GM10248 (cell line): Measurements from ENCODE around the gene TTC9.

Experiments used
- CTCF ChIA-PET: fragments of 300-600 bp; sonication (Branson Sonifier 250); formaldehyde crosslinking; extraction: SDS; loops from one replicate; lab custom pipeline; 2021; ENCODE audit warnings: antibody characterized with exemption; lab: Yijun Ruan, JAX
- POLR2A ChIA-PET: fragments of 350-650 bp; sonication (Branson Sonifier 250); formaldehyde crosslinking; extraction: SDS; loops from one replicate; lab custom pipeline; 2020; ENCODE audit warnings: antibody characterized with exemption; lab: Yijun Ruan, JAX
- DNase-seq: peaks from one replicate; pipeline ENCODE4 v3.0.0; 2012; ENCODE audit errors: extremely low spot score
- CTCF ChIP-seq: IDR thresholded peaks from 2 replicates; pipeline ENCODE4 v1.5.1; 2012; ENCODE audit warnings: mild to moderate bottlenecking, low read depth; ENCODE audit errors: extremely low read depth, missing control alignments, control extremely low read depth

The TTC9 gene

DNA sequence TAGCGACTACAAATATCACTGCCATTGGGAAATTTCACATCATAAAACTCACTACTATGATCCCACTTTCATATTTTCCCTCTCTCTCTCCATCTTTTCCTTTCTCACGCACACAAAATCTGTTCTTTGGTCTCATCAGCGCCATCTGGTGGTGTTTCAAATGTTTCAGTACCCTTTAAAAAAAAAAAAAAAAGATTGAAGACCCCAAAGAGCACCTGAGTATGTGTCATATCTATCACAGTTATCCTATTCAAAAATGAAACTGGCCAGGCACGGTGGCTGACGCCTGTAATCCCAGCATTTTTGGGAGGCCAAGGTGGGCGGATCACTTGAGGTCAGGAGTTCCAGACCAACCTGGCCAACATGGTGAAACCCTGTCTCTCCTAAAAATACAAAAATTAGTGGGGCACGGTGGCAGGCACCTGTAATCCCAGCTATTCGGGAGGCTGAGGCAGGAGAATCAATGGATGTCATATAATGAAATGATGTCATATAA, 72.4 kb downstream of the TTC9 start:
- ChIA-PET POLR2A (no interaction called here), CTCF (interaction anchor here (0.8 to 6.0 kb wide), 26 partner anchors 8 to 114 kb away, joined by 3 to 43 read pairs (median 4); partner anchors contain the start of genes MAP3K9 and TTC9)
- DNase-seq: peak; percentile 38
- peak; percentile 54 for TF ChIP-seq CTCF

DNA sequence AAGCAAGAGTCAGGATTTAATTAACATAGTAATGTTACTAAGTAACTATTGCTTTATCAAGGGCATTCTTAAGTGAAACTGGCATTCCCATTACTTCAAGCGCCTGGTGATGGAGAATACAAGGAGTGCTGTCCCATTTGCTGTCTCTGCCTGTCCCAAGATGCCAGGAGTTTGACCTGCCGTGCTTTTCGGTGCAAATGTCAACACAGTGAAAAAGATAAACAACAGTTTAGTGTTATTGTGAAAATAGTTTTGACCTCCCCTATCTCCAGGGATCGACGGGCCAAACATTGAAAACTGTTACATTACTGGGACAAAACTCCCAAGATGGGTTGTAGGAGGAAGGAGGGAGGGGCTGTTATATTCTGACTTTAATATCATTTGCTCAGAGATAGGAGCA, 74.8 kb downstream of the TTC9 start:
- no peak for TF ChIP-seq CTCF
- POLR2A ChIA-PET: no interaction called here
- no peak for DNase-seq
- CTCF ChIA-PET: interaction anchor here (6.0 kb wide), 1 partner anchor 94 kb away, joined by 43 read pairs; no protein-coding TSS in a partner anchor

- no peak for DNase-seq
- CTCF ChIA-PET: interaction anchor here (6.0 kb wide), 1 partner anchor 95 kb away, joined by 43 read pairs; no protein-coding TSS in a partner anchor
- TF ChIP-seq CTCF: no peak
- POLR2A ChIA-PET: no interaction called here
Observed at GRCh38 chr14:70716958-70717357, 75.2 kb downstream of the TTC9 start.

DNA sequence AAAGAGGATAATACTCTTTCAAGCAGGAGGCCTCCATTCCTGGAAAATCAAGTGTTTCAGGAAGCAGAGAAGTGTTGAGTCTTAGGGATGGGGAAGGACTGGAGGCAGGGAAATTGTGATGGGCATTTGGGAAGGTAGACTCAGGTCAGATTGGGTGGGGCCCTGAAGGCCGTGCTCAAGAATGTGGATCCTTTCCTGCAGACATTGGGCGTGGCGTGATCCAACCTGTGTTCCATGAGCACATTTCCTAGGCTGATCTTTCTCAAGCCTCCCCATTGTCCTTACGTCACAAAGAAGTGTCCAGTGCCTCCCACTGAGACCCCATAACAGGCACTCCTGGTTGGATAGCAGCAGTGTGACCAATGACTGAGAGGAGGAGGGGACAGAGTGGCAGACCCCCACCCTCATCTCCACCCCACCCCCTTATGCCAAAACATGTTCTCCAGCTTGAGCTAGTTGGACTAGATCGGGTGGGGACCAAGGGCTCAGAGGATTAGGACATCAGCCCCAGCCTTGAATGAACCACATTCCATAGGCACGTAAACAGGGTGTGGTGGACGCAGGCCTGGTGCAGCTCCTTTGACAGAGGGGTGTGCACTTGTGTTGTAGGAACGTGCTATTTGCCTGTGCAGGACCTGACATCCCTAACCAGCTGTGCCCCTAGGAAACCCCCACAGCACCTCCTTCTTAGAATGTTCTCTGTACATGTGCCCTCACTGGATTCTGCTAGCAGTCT, 76.8 kb downstream of the TTC9 start:
- ChIA-PET POLR2A (no interaction called here), CTCF (interaction anchor here (1.0 kb wide), 1 partner anchor 97 kb away, joined by 3 read pairs; no protein-coding TSS in a partner anchor)
- no peak for TF ChIP-seq CTCF

GRCh38 chr14:70721542-70721941, 79.8 kb downstream of the TTC9 start:
- DNase-seq: no peak
- ChIA-PET CTCF (interaction anchor here (0.8 to 3.4 kb wide), 7 partner anchors 8 to 98 kb away, joined by 3 to 23 read pairs (median 3); no protein-coding TSS in a partner anchor), POLR2A (no interaction called here)
- TF ChIP-seq CTCF: no peak

More for the DNA sequence above, 76.8 kb downstream of the TTC9 start:
- no peak for DNase-seq

GRCh38 chr14:70722418-70722817, 80.7 kb downstream of the TTC9 start:
- DNase-seq: no peak
- CTCF ChIA-PET: interaction anchor here (1.1 to 3.4 kb wide), 4 partner anchors 9 to 14 kb away, joined by 3 to 23 read pairs (median 5); no protein-coding TSS in a partner anchor
- TF ChIP-seq CTCF: no peak
- POLR2A ChIA-PET: no interaction called here
